ENCODE measurements around the gene CBR1.

CBR1 gene

GRCh38 chr21:36032647-36033406 is 37.0 kb upstream of the CBR1 start:
- Histone ChIP-seq H3K27me3 (ENCODE audit: insufficient read depth, low read length, poor library complexity, severe bottlenecking) (no peaks in the 10 kb centered on the region), H3K4me2 (ENCODE audit: low read depth, low read length, poor library complexity, severe bottlenecking) (no peak overlapping the region), H3F3A (ENCODE audit: low read depth) (no peaks in the 10 kb centered on the region), H3K9me2 (replicated peaks; ENCODE audit: low read depth, low read length) (no peaks in the 10 kb centered on the region), H3K9ac (ENCODE audit: low read depth, low read length, poor library complexity, severe bottlenecking) (no peak overlapping the region), H3K4me3 (ENCODE audit: low read length, poor library complexity, severe bottlenecking) (no peak overlapping the region), H4K20me1 (ENCODE audit: insufficient read depth, low read length, poor library complexity, severe bottlenecking) (no peaks in the 10 kb centered on the region), H3K79me2 (ENCODE audit: insufficient read depth, low read length) (no peaks in the 10 kb centered on the region), H2AFZ (ENCODE audit: low read length) (no peak overlapping the region), H3K4me1 (ENCODE audit: insufficient read depth, low read length, poor library complexity, severe bottlenecking) (no peaks in the 10 kb centered on the region), H3K9me3 (ENCODE audit: insufficient read depth, low read depth, low read length) (no peaks in the 10 kb centered on the region), H3K36me3 (ENCODE audit: insufficient read depth, low read length) (peaks cover under 1% of the 10 kb centered on the region; the same call in 1 of the 2 replicates)
- TF ChIP-seq CTCF (conservative IDR thresholded peaks at IDR 0.05; ENCODE audit: low read length) (no peak), EZH2phosphoT487 (IDR thresholded peaks at IDR 0.05; ENCODE audit: borderline replicate concordance) (no peak)

- H3K4me1 ChIP-seq (ENCODE audit: insufficient read depth, low read length, poor library complexity, severe bottlenecking) = no peaks in the 10 kb centered on the region
- H3K79me2 ChIP-seq (ENCODE audit: insufficient read depth, low read length) = no peaks in the 10 kb centered on the region
- no peaks in the 10 kb centered on the region for H3K9me3 ChIP-seq (ENCODE audit: insufficient read depth, low read depth, low read length)
- no peak overlapping the region for H3K4me2 ChIP-seq (ENCODE audit: low read depth, low read length, poor library complexity, severe bottlenecking)
- peaks cover 10% of the 10 kb centered on the region; the same call in 1 of the 2 replicates for H3K36me3 ChIP-seq (ENCODE audit: insufficient read depth, low read length)
- H2AFZ ChIP-seq (ENCODE audit: low read length) = no peak overlapping the region
- H3K4me3 ChIP-seq (ENCODE audit: low read length, poor library complexity, severe bottlenecking) = no peak overlapping the region
- no peaks in the 10 kb centered on the region for H3F3A ChIP-seq (ENCODE audit: low read depth)
- no peak overlapping the region for H3K9ac ChIP-seq (ENCODE audit: low read depth, low read length, poor library complexity, severe bottlenecking)
- H3K9me2 ChIP-seq (replicated peaks; ENCODE audit: low read depth, low read length) = no peaks in the 10 kb centered on the region
- TF ChIP-seq CTCF (conservative IDR thresholded peaks at IDR 0.05; ENCODE audit: low read length) = no peak
- no peak for TF ChIP-seq EZH2phosphoT487 (IDR thresholded peaks at IDR 0.05; ENCODE audit: borderline replicate concordance)
- H3K27me3 ChIP-seq (ENCODE audit: insufficient read depth, low read length, poor library complexity, severe bottlenecking) = no peaks in the 10 kb centered on the region
- no peaks in the 10 kb centered on the region for H4K20me1 ChIP-seq (ENCODE audit: insufficient read depth, low read length, poor library complexity, severe bottlenecking)
Measured at GRCh38 chr21:36034211-36034913, 35.5 kb upstream of the CBR1 start.

GRCh38 chr21:36035381-36035791 is 34.4 kb upstream of the CBR1 start:
- no peaks in the 10 kb centered on the region for H3K4me1 ChIP-seq (ENCODE audit: insufficient read depth, low read length, poor library complexity, severe bottlenecking)
- no peaks in the 10 kb centered on the region for H3K79me2 ChIP-seq (ENCODE audit: insufficient read depth, low read length)
- no peaks in the 10 kb centered on the region for H3K27me3 ChIP-seq (ENCODE audit: insufficient read depth, low read length, poor library complexity, severe bottlenecking)
- no peak overlapping the region for H3K4me3 ChIP-seq (ENCODE audit: low read length, poor library complexity, severe bottlenecking)
- H3K36me3 ChIP-seq (ENCODE audit: insufficient read depth, low read length) = peaks cover 12% of the 10 kb centered on the region; the same call in 1 of the 2 replicates
- no peaks in the 10 kb centered on the region for H3K9me3 ChIP-seq (ENCODE audit: insufficient read depth, low read depth, low read length)
- TF ChIP-seq EZH2phosphoT487 (IDR thresholded peaks at IDR 0.05; ENCODE audit: borderline replicate concordance) (no peak), CTCF (conservative IDR thresholded peaks at IDR 0.05; ENCODE audit: low read length) (no peak)
- H3K9me2 ChIP-seq (replicated peaks; ENCODE audit: low read depth, low read length) = no peaks in the 10 kb centered on the region
- no peak overlapping the region for H2AFZ ChIP-seq (ENCODE audit: low read length)
- H4K20me1 ChIP-seq (ENCODE audit: insufficient read depth, low read length, poor library complexity, severe bottlenecking) = no peaks in the 10 kb centered on the region
- H3K9ac ChIP-seq (ENCODE audit: low read depth, low read length, poor library complexity, severe bottlenecking) = no peak overlapping the region
- H3F3A ChIP-seq (ENCODE audit: low read depth) = no peaks in the 10 kb centered on the region
- H3K4me2 ChIP-seq (ENCODE audit: low read depth, low read length, poor library complexity, severe bottlenecking) = no peak overlapping the region

Data from Loucy (cell line).